Inferior parietal cortex (tissue), 1 donor: ENCODE data around the gene CDKAL1.
"Not testable (repeated sequence)": the region's sequence is repeated elsewhere in the genome, so short reads cannot be mapped to it uniquely, and the experiment has no call there.

Experiments used
- DNase-seq: peaks from one replicate; pipeline ENCODE4 v3.0.0-alpha.2; 2016; ENCODE audit errors: extremely low spot score

CDKAL1 gene

GRCh38 chr6:21173031-21173430 lies 638.8 kb downstream of the CDKAL1 start:
- no peak for DNase-seq

DNA sequence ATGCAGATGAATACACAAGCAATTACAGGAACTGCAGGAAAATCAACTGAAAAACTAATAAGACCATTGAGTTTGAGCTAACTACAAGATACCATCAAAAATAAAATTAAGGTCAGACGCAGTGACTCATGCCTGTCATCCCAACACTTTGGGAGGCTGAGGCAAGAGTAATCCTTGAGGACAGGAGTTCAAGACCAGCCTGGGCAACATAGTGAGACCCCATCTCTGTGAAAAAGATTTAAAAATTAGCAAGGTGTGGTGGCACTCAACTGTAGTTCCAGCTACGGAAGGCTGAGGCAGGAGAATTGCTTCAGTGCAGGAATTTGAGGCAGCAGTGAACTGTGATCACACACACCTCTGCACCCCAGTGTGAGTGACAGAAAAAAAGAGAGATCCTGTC lies 639.4 kb downstream of the CDKAL1 start:
- DNase-seq, result no peak

DNA sequence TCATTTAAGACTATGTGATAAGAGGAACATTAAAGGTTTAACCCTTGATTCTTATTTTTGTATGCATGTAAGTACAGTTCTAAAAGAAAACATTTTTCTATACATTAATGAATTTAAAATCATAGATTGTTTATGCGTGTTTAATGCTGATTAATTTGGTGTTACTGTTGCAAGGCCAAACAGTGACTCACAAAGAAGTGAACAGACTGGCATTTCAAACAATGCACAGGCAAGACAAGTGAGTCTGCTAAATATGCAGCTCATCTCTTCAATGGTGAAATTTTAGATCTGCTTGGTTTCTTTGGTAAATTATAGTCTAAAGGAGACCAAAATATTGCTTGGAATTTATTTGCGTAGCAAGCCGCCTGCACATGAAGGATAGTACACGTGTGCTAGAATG lies 641.9 kb downstream of the CDKAL1 start:
- no peak for DNase-seq

DNA sequence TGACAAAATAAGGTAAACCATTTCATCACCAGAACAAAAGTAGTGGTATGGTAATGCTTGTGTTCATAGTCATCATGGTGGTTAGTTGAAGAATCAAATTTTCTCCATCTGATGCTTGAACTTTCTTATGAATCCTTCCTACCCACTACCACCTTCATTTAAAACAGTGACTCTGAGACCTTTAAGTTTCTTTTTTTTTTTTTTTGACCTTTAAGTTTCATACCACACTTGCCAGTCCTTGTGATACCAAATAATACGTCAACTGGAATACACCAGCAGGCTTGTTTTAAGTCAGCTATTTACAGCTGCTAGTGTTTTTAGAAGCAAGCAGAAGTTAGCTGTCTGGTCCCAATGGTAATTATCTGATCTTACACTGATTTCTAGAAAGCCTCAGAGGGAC lies 645.9 kb downstream of the CDKAL1 start:
- DNase-seq, result no peak

DNA sequence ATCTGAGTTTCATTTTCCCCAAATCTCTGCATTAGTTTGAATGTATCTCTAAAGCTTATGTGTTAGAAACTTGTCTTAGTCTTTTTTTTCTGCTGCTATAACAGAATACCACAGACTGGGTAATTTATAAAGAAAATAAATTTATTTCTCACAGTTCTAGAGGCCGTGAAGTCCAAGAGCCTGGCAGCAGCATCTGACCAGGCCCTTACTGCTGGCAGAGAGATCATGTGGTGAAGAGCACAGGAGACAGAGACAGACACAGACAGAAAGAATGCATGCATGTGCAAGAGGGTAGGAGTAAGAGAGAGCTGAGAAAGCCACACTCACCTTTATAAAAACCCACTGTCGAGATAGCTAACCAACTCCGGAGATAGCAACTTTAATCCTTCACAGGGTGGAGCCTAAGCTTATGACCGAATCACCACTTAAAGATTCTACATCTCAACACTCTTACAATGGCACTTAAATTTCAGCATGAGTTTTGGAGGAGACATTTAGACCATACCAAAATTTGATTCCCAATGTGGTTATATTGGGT lies 646.6 kb downstream of the CDKAL1 start:
- no peak for DNase-seq

DNA sequence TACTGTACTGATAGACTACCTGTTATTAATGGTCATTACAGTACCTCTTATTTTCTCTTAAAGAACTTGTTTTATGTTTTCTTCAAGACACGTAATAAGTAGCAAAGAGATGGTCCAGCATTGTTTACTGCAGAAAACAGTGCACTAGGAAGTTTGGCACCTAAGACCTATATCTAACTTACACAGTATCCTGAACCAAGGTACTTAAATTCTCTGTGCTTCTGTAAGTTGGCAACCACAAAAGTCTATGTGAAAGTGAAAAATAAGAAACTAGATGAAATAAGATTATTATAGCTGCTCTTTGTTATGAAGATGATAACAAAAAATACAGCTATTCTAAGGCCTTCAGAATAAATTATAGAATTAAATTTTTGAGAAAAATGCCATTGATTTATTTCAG lies 647.6 kb downstream of the CDKAL1 start:
- DNase-seq, result no peak

DNA sequence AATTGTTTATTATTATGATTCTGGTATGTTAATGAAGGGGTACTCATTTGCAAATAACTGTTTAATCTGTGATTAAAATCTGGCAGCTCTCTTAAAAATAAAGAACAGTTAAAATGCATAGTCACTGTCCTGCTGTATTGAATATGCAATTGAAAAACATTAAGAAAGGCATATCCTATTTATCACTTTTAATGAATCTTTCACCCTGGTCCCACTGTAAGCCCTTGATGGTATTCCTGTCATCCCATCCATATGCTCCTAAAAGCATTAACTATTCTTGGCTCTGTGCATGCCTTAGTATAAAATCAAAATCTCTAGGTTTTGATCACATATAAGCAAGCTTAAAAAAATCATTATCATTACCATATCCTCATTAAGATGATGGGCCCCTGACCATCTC lies 648.3 kb downstream of the CDKAL1 start:
- DNase-seq, result no peak

- DNase-seq, result no peak
Observed at GRCh38 chr6:21185861-21186478, 651.7 kb downstream of the CDKAL1 start.

DNA sequence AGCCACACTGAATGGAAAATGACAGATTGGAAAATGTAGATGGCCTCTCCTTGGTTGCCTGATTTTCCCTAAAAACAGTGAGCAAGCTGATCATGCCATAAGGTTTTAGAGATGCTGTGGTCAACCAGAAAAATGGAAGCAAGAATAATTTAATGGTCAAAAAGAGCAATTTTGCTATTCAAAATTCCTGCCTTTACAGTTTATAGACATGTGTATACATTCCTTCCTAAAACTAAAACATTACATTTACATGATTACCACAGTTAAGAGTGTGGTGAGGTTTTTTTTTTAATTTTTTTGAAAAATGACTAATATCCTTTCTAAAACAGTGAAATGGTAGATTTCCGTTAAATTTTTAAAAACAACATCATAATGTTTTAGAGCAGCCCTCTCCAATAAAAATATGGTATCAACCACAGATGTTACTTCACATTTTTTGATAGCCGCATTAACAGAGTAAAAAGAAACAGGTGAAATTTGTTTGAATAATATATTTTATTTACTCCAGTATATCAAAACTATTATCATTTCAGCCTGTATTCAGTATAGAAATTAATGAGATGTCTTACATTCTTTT lies 652.3 kb downstream of the CDKAL1 start:
- no peak for DNase-seq

- no peak for DNase-seq
Observed at GRCh38 chr6:21187485-21187884, 653.2 kb downstream of the CDKAL1 start.

GRCh38 chr6:21188505-21189223 lies 654.4 kb downstream of the CDKAL1 start:
- no peak for DNase-seq

GRCh38 chr6:21189759-21190158 lies 655.5 kb downstream of the CDKAL1 start:
- no peak for DNase-seq

GRCh38 chr6:21190701-21191100 lies 656.4 kb downstream of the CDKAL1 start:
- no peak for DNase-seq

DNA sequence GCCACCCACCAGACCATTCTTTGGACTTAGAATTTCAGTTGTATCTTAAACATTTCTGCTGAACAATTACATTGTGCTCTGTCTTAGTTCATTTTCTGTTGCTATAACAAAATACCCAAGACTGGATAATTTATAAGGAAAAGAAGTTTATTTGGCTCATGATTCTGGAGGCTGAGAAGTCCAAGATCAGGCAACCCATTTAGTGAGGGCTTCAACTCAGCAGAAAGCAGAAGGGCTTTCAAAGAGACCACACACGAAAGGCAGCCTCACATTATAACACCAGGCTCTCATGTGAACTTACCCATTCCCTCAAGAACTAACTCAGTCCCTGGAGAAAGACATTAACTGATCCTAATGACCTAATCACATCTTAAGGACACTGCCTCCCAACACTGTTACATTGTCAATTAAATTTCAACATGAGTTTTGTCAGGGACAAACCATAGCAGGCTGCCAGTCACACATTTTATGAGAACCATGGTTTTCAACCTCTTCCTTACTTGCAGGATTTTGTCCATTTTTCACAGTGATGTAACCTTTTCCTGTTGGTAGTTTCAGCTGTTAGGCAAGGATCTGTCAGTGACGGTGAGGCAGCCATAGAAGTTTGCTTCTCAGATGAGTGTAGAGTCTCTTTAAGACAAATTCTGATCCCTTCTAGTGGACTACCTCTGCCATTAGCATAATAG lies 659.7 kb downstream of the CDKAL1 start:
- no peak for DNase-seq

GRCh38 chr6:21195301-21195700 lies 661.0 kb downstream of the CDKAL1 start:
- DNase-seq, result not testable (repeated sequence)

- DNase-seq, result no peak
Observed at GRCh38 chr6:21198032-21198640, 663.9 kb downstream of the CDKAL1 start.

- DNase-seq, result no peak
Observed at GRCh38 chr6:21199262-21199661, 665.0 kb downstream of the CDKAL1 start.

DNA sequence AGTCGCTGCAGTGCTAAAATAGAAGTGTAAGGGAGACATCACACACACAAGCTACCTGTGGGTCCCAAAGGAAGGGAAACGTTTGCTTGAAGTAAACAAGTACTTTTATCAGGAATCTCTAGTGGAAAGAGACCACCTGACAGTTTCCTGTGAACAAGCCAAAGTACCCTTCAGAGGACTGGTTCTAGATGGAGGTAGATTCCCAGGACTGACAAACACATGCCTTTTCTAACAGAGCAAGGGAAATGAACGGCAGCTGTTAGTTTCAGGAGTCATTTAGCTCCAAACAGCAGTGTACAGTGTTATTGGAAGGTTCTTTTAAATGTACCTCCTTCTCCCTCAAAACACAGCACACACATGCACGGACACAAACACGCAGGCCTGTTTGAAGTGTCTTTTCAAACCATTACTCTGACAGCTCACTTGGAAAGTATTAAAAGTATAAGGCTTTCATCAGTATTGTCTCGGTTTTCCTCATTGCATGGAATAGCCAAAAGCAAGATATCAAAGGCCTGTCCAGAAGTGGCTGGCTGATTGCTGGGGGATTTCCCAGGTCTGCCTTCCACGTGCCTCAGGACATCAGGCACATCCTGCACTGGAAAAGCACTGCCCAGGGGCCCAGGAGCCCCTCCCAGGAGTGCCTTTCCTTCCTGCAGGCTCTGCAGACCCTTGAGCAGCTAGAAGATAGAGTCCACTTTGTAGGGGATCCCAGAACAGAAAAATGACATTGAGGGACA lies 666.0 kb downstream of the CDKAL1 start:
- no peak for DNase-seq

DNA sequence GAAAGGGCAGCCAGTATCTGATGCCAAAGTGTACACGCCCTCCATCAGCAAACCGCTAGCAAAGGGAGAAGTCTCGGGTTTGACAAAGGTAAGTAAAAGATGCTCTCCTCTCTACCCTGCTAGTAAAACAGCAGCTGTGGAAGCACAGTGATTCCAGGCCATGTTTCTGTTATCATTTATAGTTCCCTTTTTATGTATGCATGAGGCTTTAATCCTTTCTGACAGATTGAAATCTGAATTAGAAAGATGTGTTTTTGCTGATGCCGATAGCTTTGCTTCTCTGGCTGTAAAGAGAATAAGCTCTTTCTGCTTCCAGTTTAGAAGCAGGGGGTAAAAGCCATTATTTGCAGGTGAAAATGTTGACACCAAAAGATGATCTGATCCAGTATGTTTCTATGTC lies 666.9 kb downstream of the CDKAL1 start:
- no peak for DNase-seq

- no peak for DNase-seq
Observed at GRCh38 chr6:21201637-21202350, 667.5 kb downstream of the CDKAL1 start.

DNA sequence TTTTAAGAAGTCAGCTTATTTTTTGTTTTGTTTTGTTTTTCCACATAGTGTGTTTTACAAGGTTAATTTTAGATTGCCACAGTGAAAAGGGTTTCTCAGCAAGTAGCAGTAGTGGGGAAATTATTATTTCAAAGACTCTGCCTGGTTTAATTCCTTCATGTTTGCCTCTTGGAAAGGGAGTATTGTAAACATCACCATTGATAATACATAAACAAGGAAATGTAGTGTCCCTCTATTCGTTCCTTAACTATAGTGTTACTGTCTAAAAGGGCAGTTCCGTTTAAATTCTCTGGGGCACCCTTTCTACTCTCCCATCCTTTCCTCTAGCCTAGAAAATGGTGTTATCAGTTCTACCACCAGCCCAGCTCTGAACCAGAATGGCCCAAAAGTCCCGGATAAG lies 668.3 kb downstream of the CDKAL1 start:
- no peak for DNase-seq
